Measurements from ENCODE around the gene GM2A. TPM values are rescaled to one million over a fixed set of nuclear protein-coding genes. Genes with fewer than 3 reads are reported as not detected.

GM2A gene
- polyA plus RNA-seq, 1 experiment, result 12.7 TPM

GRCh38 chr5:151262532-151262931 is 9.5 kb downstream of the GM2A start:
- ChIA-PET CTCF (no interaction called here), POLR2A (no interaction called here)
- Histone ChIP-seq H3K4me3 (ENCODE audit: low read depth, low read length) (no peak overlapping the region), H3K27me3 (ENCODE audit: control insufficient read depth, insufficient read depth, low read length) (no peaks in the 10 kb centered on the region), H3K36me3 (ENCODE audit: control insufficient read depth, insufficient read depth, low read length) (no peaks in the 10 kb centered on the region; the same call in 1 of the 2 replicates)
- DNase-seq (ENCODE audit: low read depth), result no peak
- no peak for TF ChIP-seq CTCF (IDR thresholded peaks at IDR 0.05; ENCODE audit: insufficient read depth, low read depth, low read length)

- DNase-seq (ENCODE audit: low read depth), result no peak
- TF ChIP-seq CTCF (IDR thresholded peaks at IDR 0.05; ENCODE audit: insufficient read depth, low read depth, low read length), result no peak
- POLR2A ChIA-PET, result no interaction called here
- no peak overlapping the region for H3K4me3 ChIP-seq (ENCODE audit: low read depth, low read length)
- H3K27me3 ChIP-seq (ENCODE audit: control insufficient read depth, insufficient read depth, low read length), result no peaks in the 10 kb centered on the region
- CTCF ChIA-PET, result interaction anchor here (0.6 to 1.3 kb wide), 2 partner anchors 14 to 1729 kb away, joined by 3 to 4 read pairs; no protein-coding TSS in a partner anchor
- H3K36me3 ChIP-seq (ENCODE audit: control insufficient read depth, insufficient read depth, low read length), result no peaks in the 10 kb centered on the region; the same call in 1 of the 2 replicates
Observed at GRCh38 chr5:151264113-151264512, 11.1 kb downstream of the GM2A start.

- Histone ChIP-seq H3K4me3 (ENCODE audit: low read depth, low read length) (no peak overlapping the region), H3K36me3 (ENCODE audit: control insufficient read depth, insufficient read depth, low read length) (no peaks in the 10 kb centered on the region; the same call in 1 of the 2 replicates), H3K27me3 (ENCODE audit: control insufficient read depth, insufficient read depth, low read length) (no peaks in the 10 kb centered on the region)
- no peak for TF ChIP-seq CTCF (IDR thresholded peaks at IDR 0.05; ENCODE audit: insufficient read depth, low read depth, low read length)
- ChIA-PET POLR2A (no interaction called here), CTCF (no interaction called here)
- DNase-seq (ENCODE audit: low read depth), result peak; percentile 41
Observed at GRCh38 chr5:151267491-151268260, 14.7 kb downstream of the GM2A start.

GRCh38 chr5:151270599-151270998 is 17.6 kb downstream of the GM2A start:
- ChIA-PET CTCF (no interaction called here), POLR2A (no interaction called here)
- H3K36me3 ChIP-seq (ENCODE audit: control insufficient read depth, insufficient read depth, low read length), result no peaks in the 10 kb centered on the region; the same call in 1 of the 2 replicates
- no peak for TF ChIP-seq CTCF (IDR thresholded peaks at IDR 0.05; ENCODE audit: insufficient read depth, low read depth, low read length)
- no peaks in the 10 kb centered on the region for H3K27me3 ChIP-seq (ENCODE audit: control insufficient read depth, insufficient read depth, low read length)
- peak; percentile 16 for DNase-seq (ENCODE audit: low read depth)
- no peak overlapping the region for H3K4me3 ChIP-seq (ENCODE audit: low read depth, low read length)

GRCh38 chr5:151271336-151271735 is 18.4 kb downstream of the GM2A start:
- CTCF ChIA-PET, result no interaction called here
- H3K36me3 ChIP-seq (ENCODE audit: control insufficient read depth, insufficient read depth, low read length), result no peaks in the 10 kb centered on the region; the same call in 1 of the 2 replicates
- POLR2A ChIA-PET, result no interaction called here
- H3K27me3 ChIP-seq (ENCODE audit: control insufficient read depth, insufficient read depth, low read length), result no peaks in the 10 kb centered on the region
- no peak for DNase-seq (ENCODE audit: low read depth)
- no peak for TF ChIP-seq CTCF (IDR thresholded peaks at IDR 0.05; ENCODE audit: insufficient read depth, low read depth, low read length)
- no peak overlapping the region for H3K4me3 ChIP-seq (ENCODE audit: low read depth, low read length)
